Measurements from ENCODE around the gene CSRNP3.

GRCh38 chr2:165466386-165466785 is 3.1 kb upstream of the CSRNP3 start:
- TF ChIP-seq POLR2A (IDR thresholded peaks at IDR 0.05; ENCODE audit: low read depth, low read length) (no peak), TAF1 (IDR thresholded peaks at IDR 0.05; ENCODE audit: low read depth, low read length) (no peak), POLR2AphosphoS5 (IDR thresholded peaks at IDR 0.05; ENCODE audit: low read depth, low read length) (no peak)

Measured in GM12891 (cell line).